Retinal pigment epithelial cell (primary cell): ENCODE results near the gene PROP1.
"Not testable (repeated sequence)": the region's sequence is repeated elsewhere in the genome, so short reads cannot be mapped to it uniquely, and the experiment has no call there.

Source experiments
- DNase-seq: peaks from one replicate; pipeline ENCODE4 v3.0.0-alpha.2; 2010; ENCODE audit warnings: low read depth
- H3K4me3 ChIP-seq: 2 replicates; pipeline ENCODE4 v1.5.1; 2011; ENCODE audit warnings: mild to moderate bottlenecking, low read length, control low read depth, moderate library complexity
- CTCF ChIP-seq: conservative IDR thresholded peaks from 2 replicates; pipeline ENCODE4 v1.5.1; 2011; ENCODE audit warnings: low read depth, low read length, control low read depth, inconsistent platforms

PROP1 gene

GRCh38 chr5:177995691-177996595 is at the start of gene PROP1:
Gene PROP1, minus strand, starts transcription at chr5:177996242. Its CDS starts 309 bp downstream, at chr5:177995933.
- DNase-seq, result no peak
- H3K4me3 ChIP-seq, result no peak within 1 kb of the TSS
- TF ChIP-seq CTCF, result no peak

- DNase-seq, result not testable (repeated sequence)
These were observed 23.5 kb upstream of the PROP1 start for GRCh38 chr5:178019379-178020030.

GRCh38 chr5:178012758-178013157 is 16.7 kb upstream of the PROP1 start:
- H3K4me3 ChIP-seq, DNase-seq: not testable (repeated sequence)

More at GRCh38 chr5:178019379-178020030, 23.5 kb upstream of the PROP1 start:
- not testable (repeated sequence) for H3K4me3 ChIP-seq

- H3K4me3 ChIP-seq, DNase-seq: not testable (repeated sequence)
These were observed 15.9 kb upstream of the PROP1 start for GRCh38 chr5:178011816-178012554.

- DNase-seq, H3K4me3 ChIP-seq: not testable (repeated sequence)
These were observed 11.2 kb upstream of the PROP1 start for GRCh38 chr5:178007272-178007671.

DNA sequence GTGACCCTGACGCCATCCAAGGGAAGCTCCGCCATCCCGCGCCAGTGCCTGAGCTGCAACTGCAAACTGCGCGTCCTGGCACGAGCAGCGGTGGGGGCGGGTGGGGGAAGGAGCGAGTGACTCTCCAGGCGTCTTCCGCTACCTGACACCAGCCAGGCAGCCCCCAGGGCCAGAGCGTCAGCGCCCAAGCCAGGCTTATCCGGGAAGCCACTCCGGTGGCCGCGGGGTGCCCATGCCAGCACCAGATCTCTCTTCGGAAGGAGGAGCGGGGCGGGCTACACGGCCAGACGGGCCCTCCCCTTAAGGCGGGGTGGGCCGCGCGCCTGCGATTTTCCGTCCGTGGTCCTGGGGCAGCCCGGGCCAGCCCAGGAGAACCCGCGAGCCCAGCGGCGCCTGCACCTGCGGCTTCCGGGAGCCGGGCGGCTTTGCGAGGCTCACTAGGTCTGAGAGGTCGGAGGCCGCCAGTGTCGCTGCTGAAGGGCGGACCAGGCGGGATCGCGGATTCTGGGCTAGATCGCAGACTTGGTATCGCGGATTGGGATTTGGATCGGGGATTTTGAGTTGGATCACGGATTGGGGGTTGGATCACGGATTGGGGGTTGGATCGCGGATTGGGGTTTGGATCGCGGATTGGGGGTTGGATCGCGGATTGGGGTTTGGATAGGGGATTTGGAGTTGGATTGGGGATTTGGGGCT is 10.6 kb upstream of the PROP1 start:
- not testable (repeated sequence) for DNase-seq

GRCh38 chr5:178006181-178006535 is 10.1 kb upstream of the PROP1 start:
- H3K4me3 ChIP-seq, DNase-seq: not testable (repeated sequence)

More for the DNA sequence above, 10.6 kb upstream of the PROP1 start:
- not testable (repeated sequence) for H3K4me3 ChIP-seq

GRCh38 chr5:177997846-177998245 is 1.8 kb upstream of the PROP1 start:
- DNase-seq, result no peak
- no peak for TF ChIP-seq CTCF
- H3K4me3 ChIP-seq, result no peak overlapping the region

DNA sequence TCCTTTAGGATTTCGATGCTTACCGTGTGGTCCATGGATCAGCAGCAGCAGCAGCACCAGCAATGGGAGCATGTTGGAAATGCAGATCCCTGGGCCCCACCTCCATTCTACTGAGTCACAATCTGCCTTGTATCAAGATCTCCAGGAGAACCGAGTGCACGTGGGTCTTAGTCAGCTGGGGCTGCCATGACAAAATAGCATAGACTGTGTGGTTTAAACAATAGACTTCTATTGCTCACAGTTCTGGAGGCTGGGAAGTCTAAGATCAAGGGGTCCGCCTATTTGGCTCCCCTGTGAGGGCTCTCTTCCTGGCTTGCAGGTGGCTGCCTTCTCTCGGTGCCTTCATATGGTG is 1.3 kb upstream of the PROP1 start:
- no peak for TF ChIP-seq CTCF
- H3K4me3 ChIP-seq, result no peak overlapping the region
- DNase-seq, result no peak
